ENCODE measurements around the gene HOXA7.

The HOXA7 gene

DNA sequence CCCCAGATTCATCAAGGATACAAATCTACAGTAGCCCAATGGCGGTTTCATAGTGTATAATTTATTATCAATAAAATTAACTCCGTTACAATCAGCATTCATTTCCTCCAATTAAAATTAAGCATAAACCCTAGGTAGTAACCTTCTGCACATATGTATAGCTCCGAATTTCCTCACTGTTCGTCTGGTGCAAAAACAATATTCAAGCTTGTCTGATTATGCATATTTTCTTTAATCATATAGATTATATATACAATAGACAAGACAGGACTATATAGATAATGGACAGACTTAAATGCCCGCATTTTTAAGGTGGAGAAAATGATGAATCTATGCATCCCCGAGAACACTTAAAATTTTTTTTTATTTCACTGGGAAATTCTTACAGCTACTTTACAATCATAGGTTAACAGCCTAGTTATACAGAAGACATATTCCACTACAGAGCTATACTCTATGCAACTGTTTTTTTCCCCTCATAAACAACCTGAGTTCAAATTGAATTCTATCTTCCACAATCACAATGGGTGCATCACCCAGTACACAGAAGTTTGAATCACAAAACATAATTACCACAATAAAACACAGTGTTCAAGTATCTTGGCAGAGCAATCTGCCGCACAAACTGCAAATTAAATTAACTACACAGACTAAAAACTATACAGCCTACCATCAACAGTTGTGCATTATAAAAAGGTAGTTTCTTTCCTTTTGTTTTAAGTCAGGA is 6.2 kb upstream of the HOXA7 start:
- peaks cover 48% of the 10 kb centered on the region for H3K4me1 Mint-ChIP-seq (ENCODE audit: low read depth)

DNA sequence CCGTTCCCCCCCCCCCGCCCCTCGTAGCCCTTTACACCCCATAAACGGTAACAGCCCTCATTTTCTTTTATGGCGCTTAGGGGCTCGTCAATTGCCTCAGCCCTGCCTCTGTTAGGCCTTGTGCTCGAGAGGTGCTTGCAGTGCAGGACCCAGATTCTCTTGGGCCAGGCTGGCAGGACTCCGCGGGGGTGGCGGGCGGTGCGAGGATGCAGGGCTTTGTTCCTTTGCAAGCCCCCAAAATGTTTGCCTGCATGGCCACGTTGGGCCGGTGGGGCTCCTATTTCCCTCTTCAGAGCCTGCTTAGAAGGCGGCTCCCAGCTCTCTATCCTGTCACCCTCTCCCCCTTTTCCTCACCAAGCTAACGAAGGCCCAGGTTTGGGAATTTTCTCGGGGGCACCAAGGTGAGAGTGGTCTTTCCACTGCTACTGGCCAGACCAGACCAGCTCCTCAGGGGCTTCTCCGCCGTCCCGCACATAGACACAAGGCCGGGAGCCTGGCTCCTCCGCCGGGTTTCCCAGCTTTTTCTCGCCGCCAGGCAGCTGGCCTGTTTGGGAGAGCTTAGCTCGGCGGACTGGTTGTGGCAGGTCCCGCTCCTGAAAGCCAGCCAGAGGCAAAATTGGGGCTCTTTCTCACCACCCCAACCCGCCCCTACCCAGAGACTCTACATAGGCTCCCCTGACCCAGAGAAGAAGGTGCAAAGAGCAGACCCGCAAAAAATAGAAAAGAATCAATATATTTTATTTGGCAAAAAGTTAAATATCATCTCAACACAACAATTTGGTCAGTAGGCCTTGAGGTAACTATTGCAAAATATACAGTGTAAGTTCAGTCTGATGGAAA is 5.5 kb upstream of the HOXA7 start:
- peaks cover 81% of the 10 kb centered on the region for H3K27me3 Mint-ChIP-seq
- peaks cover 48% of the 10 kb centered on the region for H3K4me1 Mint-ChIP-seq (ENCODE audit: low read depth)
- no peaks in the 10 kb centered on the region for H3K36me3 Mint-ChIP-seq (ENCODE audit: low read depth)
- no peak overlapping the region for H3K4me3 Mint-ChIP-seq
- no peaks in the 10 kb centered on the region for H3K9me3 Mint-ChIP-seq
- H3K27ac Mint-ChIP-seq, result no peak overlapping the region

More for the DNA sequence above, 6.2 kb upstream of the HOXA7 start:
- no peak overlapping the region for H3K27ac Mint-ChIP-seq
- peaks cover 81% of the 10 kb centered on the region for H3K27me3 Mint-ChIP-seq
- no peaks in the 10 kb centered on the region for H3K9me3 Mint-ChIP-seq
- no peak overlapping the region for H3K4me3 Mint-ChIP-seq
- H3K36me3 Mint-ChIP-seq (ENCODE audit: low read depth), result no peaks in the 10 kb centered on the region

DNA sequence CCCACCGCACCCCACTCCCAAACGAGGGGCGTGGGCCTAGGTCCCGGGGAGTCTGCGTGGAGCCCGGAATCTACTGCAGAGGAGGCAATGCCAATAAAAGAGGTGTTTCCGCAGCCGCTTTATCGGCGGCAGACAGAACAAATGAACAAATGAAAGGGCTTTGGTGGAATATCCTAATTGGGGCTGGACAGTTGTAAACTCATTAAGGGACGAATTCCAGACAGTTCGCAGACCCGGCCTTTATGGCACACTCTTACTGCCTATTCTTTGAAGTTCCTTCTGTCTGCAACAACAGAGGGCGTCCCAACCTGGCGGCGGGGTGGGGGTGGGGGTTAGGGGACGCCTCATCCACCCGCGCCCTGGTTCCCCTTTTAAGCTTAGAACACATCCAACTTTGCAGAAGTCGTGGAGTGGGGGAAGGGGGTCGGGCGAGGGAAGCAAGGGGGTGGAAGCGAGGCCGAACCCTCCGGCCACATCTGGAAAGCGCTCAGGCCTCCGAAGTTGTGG is 4.8 kb upstream of the HOXA7 start:
- H3K27me3 Mint-ChIP-seq, result peaks cover 80% of the 10 kb centered on the region
- H3K36me3 Mint-ChIP-seq (ENCODE audit: low read depth), result no peaks in the 10 kb centered on the region
- peaks cover 51% of the 10 kb centered on the region for H3K4me1 Mint-ChIP-seq (ENCODE audit: low read depth)
- H3K9me3 Mint-ChIP-seq, result no peaks in the 10 kb centered on the region
- H3K4me3 Mint-ChIP-seq, result peak overlapping the region; percentile 76
- no peak overlapping the region for H3K27ac Mint-ChIP-seq

DNA sequence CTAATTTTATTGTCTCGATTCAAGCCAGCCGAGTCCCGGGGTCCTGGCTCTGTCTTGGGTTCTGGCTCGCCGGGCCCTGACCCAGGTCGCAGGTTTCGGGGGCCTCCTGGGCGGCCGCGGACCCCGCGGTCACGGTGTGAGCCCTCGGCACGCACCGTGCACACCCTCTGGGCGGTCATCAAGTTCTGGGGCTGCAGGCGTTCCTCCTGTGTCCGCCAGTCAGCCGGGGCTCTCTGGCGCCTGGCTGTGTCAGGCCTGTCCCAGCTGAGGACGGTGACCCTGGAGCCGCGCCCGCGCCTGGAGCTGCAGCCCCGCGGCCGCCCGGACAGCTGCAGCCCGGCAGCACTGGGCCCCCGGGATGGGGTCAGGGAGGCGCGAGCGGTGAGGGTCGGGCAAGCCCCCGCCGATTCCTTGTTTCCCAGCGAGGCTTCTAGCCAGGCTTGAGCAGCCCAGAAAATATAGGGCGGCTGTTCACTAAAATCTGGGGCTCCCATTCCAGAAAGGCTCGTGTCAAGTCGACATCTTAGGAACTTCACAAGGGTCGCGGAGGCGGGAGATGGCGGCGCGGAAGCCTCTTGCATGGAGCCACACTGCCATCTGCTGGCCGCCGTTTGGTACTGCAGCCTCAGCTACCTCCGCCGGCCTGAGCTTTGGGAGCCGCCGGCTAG is 4.2 kb upstream of the HOXA7 start:
- H3K36me3 Mint-ChIP-seq (ENCODE audit: low read depth), result no peaks in the 10 kb centered on the region

DNA sequence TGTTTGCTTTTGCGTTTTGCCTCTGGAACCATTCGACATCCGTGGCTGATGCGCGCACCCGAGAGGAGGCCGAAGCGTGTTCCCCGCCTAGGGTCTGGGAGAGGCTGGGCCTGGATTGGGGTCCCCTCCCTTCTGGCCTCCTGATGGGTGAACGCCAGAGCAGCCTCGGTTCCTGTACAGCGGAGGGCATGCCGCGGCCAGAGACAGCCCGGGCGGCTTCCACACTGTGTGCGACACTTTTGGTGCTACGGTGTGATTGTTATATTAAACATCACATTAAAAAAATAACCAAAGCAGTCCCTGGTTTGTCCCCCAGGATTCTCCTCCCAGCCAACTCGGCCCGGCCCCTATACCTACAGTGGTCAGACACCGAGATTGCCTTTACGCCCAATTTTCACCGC is 3.7 kb upstream of the HOXA7 start:
- Mint-ChIP-seq H3K4me3 (peak overlapping the region; percentile 40), H3K36me3 (ENCODE audit: low read depth) (no peaks in the 10 kb centered on the region), H3K27me3 (peaks cover 83% of the 10 kb centered on the region), H3K4me1 (ENCODE audit: low read depth) (peaks cover 51% of the 10 kb centered on the region), H3K27ac (no peak overlapping the region), H3K9me3 (no peaks in the 10 kb centered on the region)

More for the DNA sequence above, 4.2 kb upstream of the HOXA7 start:
- Mint-ChIP-seq H3K4me1 (ENCODE audit: low read depth) (peaks cover 49% of the 10 kb centered on the region), H3K27ac (no peak overlapping the region), H3K4me3 (peak overlapping the region; percentile 76), H3K27me3 (peaks cover 81% of the 10 kb centered on the region), H3K9me3 (no peaks in the 10 kb centered on the region)

DNA sequence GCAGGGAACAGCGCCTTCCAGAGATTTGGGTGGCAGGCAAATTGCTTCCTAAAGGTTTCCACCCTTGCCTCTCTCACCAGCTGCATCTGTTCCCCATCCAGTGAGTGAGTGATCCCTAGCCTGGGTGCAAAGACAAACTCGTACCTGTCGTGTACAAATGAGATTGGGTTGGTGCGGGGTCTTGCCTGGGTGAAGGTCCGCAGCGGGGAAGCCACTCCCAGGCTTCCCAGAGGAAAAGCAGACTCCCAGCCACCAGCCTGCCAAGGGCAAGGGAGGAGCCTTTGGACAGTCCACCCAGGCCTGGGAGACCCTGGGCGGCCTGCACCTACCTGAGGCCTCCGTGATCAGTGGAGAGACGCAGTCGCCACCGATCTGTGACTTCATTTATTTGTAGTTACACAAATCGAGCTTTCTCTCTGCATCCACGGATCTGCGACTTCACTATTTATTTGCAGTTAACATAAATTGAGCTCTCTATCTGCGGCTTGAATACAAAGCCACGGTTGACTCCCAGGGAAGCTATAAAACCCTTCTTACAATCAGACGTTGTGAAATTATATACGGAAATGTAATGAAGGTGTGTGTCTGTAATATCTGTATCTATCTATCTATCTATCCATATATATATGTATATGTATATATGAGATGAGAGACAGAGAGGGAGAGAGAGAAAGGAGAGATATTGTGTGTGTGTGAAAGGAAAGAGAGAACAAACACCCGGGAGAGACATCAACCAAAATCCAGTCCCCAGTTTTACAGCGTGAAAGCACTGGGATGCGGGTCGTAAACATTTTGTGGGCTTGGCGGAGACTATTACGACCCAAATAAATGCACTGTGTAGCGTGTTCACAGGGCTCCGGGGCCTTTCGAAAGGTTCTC is 3.0 kb upstream of the HOXA7 start:
- Mint-ChIP-seq H3K9me3 (no peaks in the 10 kb centered on the region), H3K27me3 (peaks cover 85% of the 10 kb centered on the region), H3K4me3 (peak overlapping the region; percentile 40), H3K4me1 (ENCODE audit: low read depth) (peaks cover 54% of the 10 kb centered on the region), H3K27ac (no peak overlapping the region), H3K36me3 (ENCODE audit: low read depth) (no peaks in the 10 kb centered on the region)

DNA sequence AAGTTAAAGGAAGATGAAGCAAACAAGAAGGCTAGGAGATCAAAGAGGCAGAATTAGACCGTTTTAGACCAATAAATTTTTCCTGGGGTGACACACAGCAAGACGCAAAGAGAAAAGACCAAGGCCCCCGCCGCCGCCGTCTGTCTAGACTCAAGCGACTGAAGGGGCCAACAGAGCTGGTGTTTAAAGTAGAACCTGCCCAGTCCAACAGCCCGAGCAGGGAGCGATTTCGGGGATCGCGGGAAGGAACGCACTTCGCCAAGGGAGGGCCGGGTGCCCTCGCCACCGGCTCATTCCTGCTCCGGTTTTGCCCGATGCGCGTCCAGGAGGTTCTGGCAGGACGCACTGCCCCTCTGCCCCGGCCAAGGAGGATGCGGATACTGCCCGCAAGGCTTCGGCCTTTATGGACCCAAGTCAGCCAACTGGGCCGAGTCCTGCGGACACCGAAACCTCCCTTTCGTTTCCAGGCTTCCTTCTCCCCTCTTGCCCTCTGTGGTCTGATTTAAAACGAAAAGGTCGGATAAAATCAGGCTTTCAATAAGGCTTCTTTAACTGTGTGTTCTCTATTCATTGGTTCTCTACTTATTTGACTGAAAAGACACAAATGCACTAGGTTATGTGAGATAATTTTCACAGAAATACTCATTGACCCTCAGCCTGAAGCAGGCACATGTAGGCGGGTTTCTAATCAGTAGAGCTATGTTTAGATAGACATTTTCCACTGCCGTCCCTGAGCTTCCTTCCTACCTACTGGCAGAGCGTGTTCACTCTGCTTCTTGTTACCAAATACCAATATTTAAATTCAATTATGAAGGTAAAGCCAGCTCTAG is 2.2 kb upstream of the HOXA7 start:
- Mint-ChIP-seq H3K9me3 (no peaks in the 10 kb centered on the region), H3K27me3 (peaks cover 86% of the 10 kb centered on the region), H3K27ac (peak overlapping the region; percentile 36), H3K4me3 (peak overlapping the region; percentile 41), H3K4me1 (ENCODE audit: low read depth) (peaks cover 52% of the 10 kb centered on the region), H3K36me3 (ENCODE audit: low read depth) (no peaks in the 10 kb centered on the region)

DNA sequence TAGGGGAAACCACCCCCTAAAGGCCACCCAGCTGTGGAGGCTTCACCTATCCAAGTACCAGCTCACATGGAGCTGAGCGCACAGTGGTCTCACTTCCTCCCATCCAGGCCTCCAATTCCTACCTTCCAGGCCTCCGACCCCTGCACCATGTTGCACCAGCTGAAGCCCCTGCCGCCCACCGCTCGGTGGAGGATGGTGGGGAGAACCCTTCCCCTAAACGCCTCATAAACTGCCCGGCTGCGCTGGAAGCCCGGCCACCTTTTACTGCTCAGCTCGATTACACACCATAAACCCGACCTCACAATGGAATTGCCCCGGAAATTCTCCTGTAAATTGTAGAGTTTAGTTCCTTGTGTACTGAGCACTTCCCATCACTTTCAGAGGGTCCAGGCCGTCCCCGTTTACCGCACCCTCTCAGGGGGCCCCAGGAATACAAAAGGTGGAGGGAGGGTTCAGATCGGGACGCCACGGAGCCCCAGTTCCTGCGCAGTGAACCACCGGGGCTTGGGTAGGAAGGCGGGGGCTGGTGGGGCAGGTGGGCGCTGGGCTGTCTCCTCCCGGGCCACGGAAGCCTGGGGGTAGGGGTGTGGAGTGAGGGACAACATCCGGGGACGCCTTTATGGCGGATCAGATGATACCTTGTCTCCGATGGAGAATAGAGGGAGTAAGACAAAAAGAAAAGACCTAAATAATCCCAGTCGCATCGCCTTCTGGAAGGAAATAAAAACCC is 1.4 kb upstream of the HOXA7 start:
- H3K4me1 Mint-ChIP-seq (ENCODE audit: low read depth), result peaks cover 51% of the 10 kb centered on the region
- H3K36me3 Mint-ChIP-seq (ENCODE audit: low read depth), result no peaks in the 10 kb centered on the region
- H3K9me3 Mint-ChIP-seq, result no peaks in the 10 kb centered on the region
- H3K27ac Mint-ChIP-seq, result peak overlapping the region; percentile 32
- H3K27me3 Mint-ChIP-seq, result peaks cover 86% of the 10 kb centered on the region
- H3K4me3 Mint-ChIP-seq, result peak overlapping the region; percentile 15

DNA sequence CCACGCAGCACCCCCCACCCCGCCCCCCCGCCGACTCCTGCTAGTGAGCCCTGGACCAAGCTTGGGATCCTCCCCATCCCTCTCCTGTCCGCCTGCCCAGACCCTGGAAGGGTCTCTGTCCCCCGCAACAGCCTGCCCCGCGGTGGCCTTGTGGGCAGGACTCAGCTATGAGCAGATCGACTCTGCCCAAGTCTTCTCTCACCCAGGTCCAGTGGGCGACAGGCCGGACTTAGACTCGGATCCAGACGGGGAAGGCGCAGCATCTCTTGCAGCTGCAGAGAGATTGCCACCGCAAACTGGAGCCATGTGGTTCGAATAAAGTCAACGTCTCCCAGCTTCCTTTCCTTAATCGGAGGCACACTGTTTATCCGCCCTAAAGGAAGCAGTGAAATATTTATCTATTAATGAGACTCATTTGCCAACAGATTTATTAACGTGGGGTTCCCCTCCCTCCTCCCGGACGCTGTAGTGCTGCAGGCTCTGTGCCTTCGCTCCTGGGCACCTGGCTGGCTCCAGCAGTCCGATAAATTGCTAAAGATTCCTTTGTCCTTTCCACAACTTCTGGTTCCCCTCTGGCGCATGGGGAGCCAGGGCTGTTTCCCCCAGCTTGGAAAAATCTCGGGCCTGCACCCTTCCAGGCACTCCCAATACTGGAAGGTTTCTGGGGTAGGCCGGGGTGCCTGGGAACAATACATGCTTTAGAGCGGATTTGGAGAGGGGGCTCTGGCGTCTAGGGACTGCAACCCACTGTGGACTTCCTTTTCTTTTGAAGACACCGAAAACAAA is 634 bp upstream of the HOXA7 start:
- H3K27me3 Mint-ChIP-seq, result peaks cover 84% of the 10 kb centered on the region

DNA sequence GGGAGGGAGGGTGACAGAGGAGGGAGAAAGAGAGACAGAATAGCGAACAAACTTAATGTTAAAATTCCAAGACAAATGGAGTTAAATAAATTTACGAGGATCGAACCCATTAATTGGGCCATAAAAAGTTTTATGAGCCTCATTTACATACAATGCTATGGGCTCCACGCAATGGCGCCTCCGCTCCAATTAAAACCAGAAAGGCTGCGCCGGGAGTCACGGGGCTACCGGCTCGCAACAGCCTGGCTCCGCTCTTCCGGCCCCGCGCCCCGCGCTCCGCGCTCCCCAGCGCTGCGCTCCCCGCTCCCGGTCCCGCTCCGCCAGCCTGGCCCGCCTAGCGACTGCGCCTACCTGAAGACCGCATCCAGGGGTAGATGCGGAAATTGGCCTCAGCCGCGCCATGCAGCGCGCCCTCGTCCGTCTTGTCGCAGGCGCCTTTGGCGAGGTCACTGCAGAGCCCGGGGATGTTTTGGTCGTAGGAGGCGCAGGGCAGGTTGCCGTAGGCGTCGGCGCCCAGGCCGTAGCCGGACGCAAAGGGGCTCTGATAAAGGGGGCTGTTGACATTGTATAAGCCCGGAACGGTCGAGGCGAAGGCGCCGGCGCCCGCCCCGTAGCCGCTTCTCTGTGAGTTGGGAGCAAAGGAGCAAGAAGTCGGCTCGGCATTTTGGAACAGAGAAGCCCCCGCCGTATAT is 513 bp downstream of the HOXA7 start:
- peak overlapping the region; percentile 65 for H3K27ac Mint-ChIP-seq
- no peaks in the 10 kb centered on the region for H3K9me3 Mint-ChIP-seq
- H3K36me3 Mint-ChIP-seq (ENCODE audit: low read depth), result no peaks in the 10 kb centered on the region
- peak overlapping the region; percentile 69 for H3K4me3 Mint-ChIP-seq
- H3K27me3 Mint-ChIP-seq, result peaks cover 90% of the 10 kb centered on the region
- H3K4me1 Mint-ChIP-seq (ENCODE audit: low read depth), result peaks cover 60% of the 10 kb centered on the region

More for the DNA sequence above, 634 bp upstream of the HOXA7 start:
- Mint-ChIP-seq H3K4me1 (ENCODE audit: low read depth) (peaks cover 52% of the 10 kb centered on the region), H3K9me3 (no peaks in the 10 kb centered on the region), H3K4me3 (peak overlapping the region; percentile 32), H3K36me3 (ENCODE audit: low read depth) (no peaks in the 10 kb centered on the region), H3K27ac (no peak overlapping the region)

DNA sequence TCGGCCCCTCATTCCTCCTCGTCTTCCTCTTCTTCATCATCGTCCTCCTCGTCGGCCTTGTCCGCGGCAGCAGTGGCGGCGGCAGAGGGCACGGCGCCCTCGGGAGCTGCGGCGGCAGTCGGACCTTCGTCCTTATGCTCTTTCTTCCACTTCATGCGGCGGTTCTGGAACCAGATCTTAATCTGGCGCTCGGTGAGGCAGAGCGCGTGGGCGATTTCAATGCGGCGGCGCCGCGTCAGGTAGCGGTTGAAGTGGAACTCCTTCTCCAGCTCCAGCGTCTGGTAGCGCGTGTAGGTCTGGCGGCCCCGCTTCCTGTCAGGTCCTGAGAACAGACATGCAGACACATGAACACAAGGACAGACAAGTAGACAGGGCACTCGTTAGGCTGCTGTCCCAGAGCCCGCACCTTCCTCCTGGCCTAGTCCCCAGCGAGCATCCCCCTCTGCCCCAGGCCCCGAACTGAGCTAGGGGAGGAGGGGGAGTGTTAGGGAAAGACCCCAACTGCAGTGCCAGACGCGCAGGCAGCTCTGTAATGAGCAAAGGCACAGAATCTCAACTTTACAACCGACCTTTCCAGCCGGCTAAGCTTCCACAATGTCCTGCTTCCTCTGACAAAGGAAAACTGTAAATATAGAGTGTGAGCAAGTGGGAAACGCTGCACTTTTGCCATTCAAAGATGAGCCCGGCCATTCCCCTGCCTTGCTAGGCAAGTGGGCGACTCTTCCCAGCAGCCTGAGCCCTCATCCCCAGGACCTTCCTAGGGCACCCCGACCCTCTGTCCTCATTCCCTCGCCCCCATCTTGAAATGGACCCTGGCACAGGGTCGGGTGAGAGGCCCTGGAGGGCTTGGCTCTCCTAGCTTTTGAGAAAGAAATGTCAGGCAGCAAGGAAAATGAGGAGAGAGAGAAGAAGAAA is 1.3 kb downstream of the HOXA7 start:
- H3K36me3 Mint-ChIP-seq (ENCODE audit: low read depth), result no peaks in the 10 kb centered on the region
- no peaks in the 10 kb centered on the region for H3K9me3 Mint-ChIP-seq
- peak overlapping the region; percentile 69 for H3K4me3 Mint-ChIP-seq
- peaks cover 59% of the 10 kb centered on the region for H3K4me1 Mint-ChIP-seq (ENCODE audit: low read depth)
- peaks cover 94% of the 10 kb centered on the region for H3K27me3 Mint-ChIP-seq
- peak overlapping the region; percentile 65 for H3K27ac Mint-ChIP-seq
